H1 (cell line): ENCODE results near the gene ACTG2. TPM values are rescaled to one million over a fixed set of nuclear protein-coding genes. Genes with fewer than 3 reads are reported as not detected.

Experiments
- ASH2L ChIP-seq: fragments of 200-600, 300-600 bp; sonication (generic); IDR thresholded peaks from one replicate; pipeline ENCODE4 v1.7.1; 2017; ENCODE audit warnings: low read length
- BACH1 ChIP-seq: IDR thresholded peaks from 2 replicates; pipeline ENCODE4 v1.6.1; 2012; ENCODE audit warnings: low read length, improper control_type of control experiment
- CBX5 ChIP-seq: fragments of 300-800, 300-1000 bp; sonication (generic); IDR thresholded peaks from 2 replicates; pipeline ENCODE4 v1.7.1; 2016; ENCODE audit warnings: antibody characterized with exemption, low read length, low read depth
- KDM1A ChIP-seq: fragments of 200-600, 300-600 bp; sonication (generic); IDR thresholded peaks from 2 replicates; pipeline ENCODE4 v1.7.1; 2016; ENCODE audit warnings: mild to moderate bottlenecking, low read length, borderline replicate concordance
- PHF8 ChIP-seq: fragments of 200-600 bp; sonication (generic); conservative IDR thresholded peaks from 2 replicates; pipeline ENCODE4 v1.7.1; 2012; ENCODE audit warnings: low read depth, mild to moderate bottlenecking, inconsistent platforms, low read length, moderate library complexity
- polyA plus RNA-seq, 7 experiments: library from polyadenylated mRNA; depleted of rRNA in 3 of 7; stranded (reverse) in 5 of 7; unstranded in 2 of 7; fragments of >200 nt in 5 of 7; fragments of 200-250 nt in 2 of 7; gene quantifications; 1 replicate in 5 of 7; 2 replicates in 1 of 7; 4 replicates in 1 of 7; pipeline versions ENCODE4 v1.2.1 to v1.2.3, GENCODE V29; 2011 to 2013; ENCODE audit warnings: missing spikeins in 2 of 7, mixed read lengths in 2 of 7
- total RNA-seq: library from RNA; stranded (reverse); fragmentation: NEBNext Ultra II Directional; extraction: Animal tissue kit (Norgen Biotek cat#: 25700); gene quantifications from 2 replicates; pipeline ENCODE4 v1.2.1, GENCODE V29; 2021
- TF ChIP-seq, protein P1 (sequence below), 3 experiments: IDR thresholded peaks; 1 replicate in 2 of 3; 2 replicates in 1 of 3; pipeline versions ENCODE4 v1.5.1 to v1.6.1; 2011; ENCODE audit warnings: low read length in 3 of 3, mild to moderate bottlenecking in 3 of 3, inconsistent platforms in 2 of 3, low read depth in 1 of 3, moderate library complexity in 1 of 3; ENCODE audit not compliant: insufficient read depth in 1 of 3; ENCODE audit errors: control extremely low read depth in 1 of 3

The ACTG2 gene
- total and polyA plus RNA-seq, 2 of the 8 experiments (the other 6 are each of a cell fraction or from before 2014, with no cell fraction given), result 6.2 to 13.7 TPM

DNA sequence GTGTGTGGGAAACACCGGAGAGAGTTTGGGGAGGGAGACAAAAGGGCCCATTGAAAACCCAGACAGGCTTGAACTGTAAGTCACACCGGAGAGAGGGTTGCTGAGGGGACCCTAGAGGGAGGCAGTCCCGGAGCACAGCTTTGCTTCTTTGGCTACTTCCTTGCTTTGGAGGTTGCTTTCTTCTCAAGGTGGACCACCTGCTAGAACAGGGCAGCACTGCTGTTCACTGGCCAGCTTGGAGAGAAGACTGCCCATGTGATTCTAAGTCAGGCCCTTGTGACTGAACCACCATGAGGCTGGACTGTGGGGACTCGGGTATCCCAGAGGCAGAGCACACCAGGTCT lies 4.4 kb downstream of the ACTG2 start (continued):
- TF ChIP-seq, protein P1, sequence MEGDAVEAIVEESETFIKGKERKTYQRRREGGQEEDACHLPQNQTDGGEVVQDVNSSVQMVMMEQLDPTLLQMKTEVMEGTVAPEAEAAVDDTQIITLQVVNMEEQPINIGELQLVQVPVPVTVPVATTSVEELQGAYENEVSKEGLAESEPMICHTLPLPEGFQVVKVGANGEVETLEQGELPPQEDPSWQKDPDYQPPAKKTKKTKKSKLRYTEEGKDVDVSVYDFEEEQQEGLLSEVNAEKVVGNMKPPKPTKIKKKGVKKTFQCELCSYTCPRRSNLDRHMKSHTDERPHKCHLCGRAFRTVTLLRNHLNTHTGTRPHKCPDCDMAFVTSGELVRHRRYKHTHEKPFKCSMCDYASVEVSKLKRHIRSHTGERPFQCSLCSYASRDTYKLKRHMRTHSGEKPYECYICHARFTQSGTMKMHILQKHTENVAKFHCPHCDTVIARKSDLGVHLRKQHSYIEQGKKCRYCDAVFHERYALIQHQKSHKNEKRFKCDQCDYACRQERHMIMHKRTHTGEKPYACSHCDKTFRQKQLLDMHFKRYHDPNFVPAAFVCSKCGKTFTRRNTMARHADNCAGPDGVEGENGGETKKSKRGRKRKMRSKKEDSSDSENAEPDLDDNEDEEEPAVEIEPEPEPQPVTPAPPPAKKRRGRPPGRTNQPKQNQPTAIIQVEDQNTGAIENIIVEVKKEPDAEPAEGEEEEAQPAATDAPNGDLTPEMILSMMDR (IDR thresholded peaks at IDR 0.05; ENCODE audit: control extremely low read depth in 1 of 3, insufficient read depth in 1 of 3, low read depth in 1 of 3, low read length in 3 of 3), result no peak
- TF ChIP-seq ASH2L, result no peak
- TF ChIP-seq CBX5, result no peak
- no peak for TF ChIP-seq KDM1A
- no peak for TF ChIP-seq BACH1
- no peak for TF ChIP-seq PHF8
